Measurements from ENCODE around the gene SPRR4. TPM values are rescaled to one million over a fixed set of nuclear protein-coding genes. Genes with fewer than 3 reads are reported as not detected.

The SPRR4 gene
- total and polyA plus RNA-seq, 2 experiments from 2014 or later: not detected

GRCh38 chr1:152959801-152960451 lies 10.5 kb upstream of the SPRR4 start:
- H4K20me1 ChIP-seq (replicated peaks; ENCODE audit: insufficient read depth): no peaks in the 10 kb centered on the region
- no peaks in the 10 kb centered on the region; the same call in 2 of the 3 replicates for H3K36me3 Mint-ChIP-seq (ENCODE audit: low read depth)
- ATAC-seq (no peak), DNase-seq (ENCODE audit: low spot score) (no peak)
- H3K27me3 ChIP-seq (ENCODE audit: insufficient read depth): no peaks in the 10 kb centered on the region
- H3K9me2 ChIP-seq (ENCODE audit: insufficient read depth): peaks cover 11% of the 10 kb centered on the region
- H3K27ac ChIP-seq (ENCODE audit: low read depth): no peak overlapping the region
- H3K4me2 ChIP-seq: no peak overlapping the region
- no peaks in the 10 kb centered on the region for H3K79me2 ChIP-seq (replicated peaks; ENCODE audit: insufficient read depth)
- 0 out of 3 replicates have a peak, but pooled peaks cover 4% of the 10 kb centered on the region for H3K9me3 Mint-ChIP-seq
- H2AFZ ChIP-seq: peak overlapping the region; percentile 72; the same call in 1 of the 2 replicates
- no peaks in the 10 kb centered on the region for H3K36me3 ChIP-seq (ENCODE audit: insufficient read depth)
- no peak overlapping the region for H3K27ac Mint-ChIP-seq
- H3K4me1 Mint-ChIP-seq: no peaks in the 10 kb centered on the region
- TF ChIP-seq NANOG (IDR thresholded peaks at IDR 0.05; ENCODE audit: borderline replicate concordance) (no peak), EZH2phosphoT487 (IDR thresholded peaks at IDR 0.05; ENCODE audit: unreplicated experiment) (no peak), CTCF (conservative IDR thresholded peaks at IDR 0.05; ENCODE audit: low read depth in 2 of 2) (no peak), STAT1 (IDR thresholded peaks at IDR 0.05; ENCODE audit: unreplicated experiment) (no peak), EZH2 (IDR thresholded peaks at IDR 0.05; ENCODE audit: low read depth, unreplicated experiment) (no peak), ETS1 (IDR thresholded peaks at IDR 0.05) (no peak), ZNF331 (CRISPR knock-in tag; IDR thresholded peaks at IDR 0.05; ENCODE audit: low read depth) (no peak), REST (IDR thresholded peaks at IDR 0.05; ENCODE audit: unreplicated experiment) (no peak), CREB1 (CRISPR knock-in tag; IDR thresholded peaks at IDR 0.05; ENCODE audit: low read depth) (no peak), POLR2AphosphoS5 (IDR thresholded peaks at IDR 0.05; ENCODE audit: low read depth) (no peak), ZNF114 (CRISPR knock-in tag; IDR thresholded peaks at IDR 0.05) (no peak), ZNF462 (CRISPR knock-in tag; IDR thresholded peaks at IDR 0.05) (no peak), JUNB (IDR thresholded peaks at IDR 0.05; ENCODE audit: unreplicated experiment) (no peak)
- H3F3A ChIP-seq (replicated peaks; ENCODE audit: low read depth): no peaks in the 10 kb centered on the region
- H3K4me3 Mint-ChIP-seq: no peak overlapping the region
- no peak overlapping the region for H3K4me3 ChIP-seq
- H3K27me3 Mint-ChIP-seq (ENCODE audit: insufficient read depth, low read depth, poor library complexity): no peaks in the 10 kb centered on the region
- no peaks in the 10 kb centered on the region for H3K4me1 ChIP-seq (ENCODE audit: insufficient read depth)

Data from GM23338 (cell line).